GM12874 (cell line): ENCODE results near the gene GCC1.

Experiments
- TF ChIP-seq, protein P1 (sequence below): IDR thresholded peaks from 2 replicates; pipeline ENCODE4 v1.5.1; 2011; ENCODE audit warnings: low read depth, mild to moderate bottlenecking, control low read depth, low read length, moderate library complexity; ENCODE audit not compliant: insufficient read depth

GCC1 gene

DNA sequence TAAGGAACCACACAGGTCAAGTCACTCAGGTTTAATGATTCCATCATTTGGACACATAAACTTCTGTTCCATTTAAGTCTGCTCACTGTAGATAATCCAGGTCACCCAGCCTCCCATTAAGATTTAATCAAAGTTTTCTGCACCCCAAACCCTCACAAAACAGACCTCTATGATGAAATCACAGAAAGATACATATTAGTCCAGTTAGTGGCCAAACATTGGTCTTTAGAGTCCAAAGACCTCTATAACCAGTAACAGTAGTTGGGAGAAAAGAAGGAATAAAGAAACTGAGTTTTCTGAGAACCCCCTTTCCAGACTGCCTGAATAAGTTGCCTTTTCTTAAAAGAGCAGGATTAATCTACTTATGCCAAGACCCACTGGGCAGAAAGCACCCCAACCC, 4.8 kb downstream of the GCC1 start:
- TF ChIP-seq, protein P1, sequence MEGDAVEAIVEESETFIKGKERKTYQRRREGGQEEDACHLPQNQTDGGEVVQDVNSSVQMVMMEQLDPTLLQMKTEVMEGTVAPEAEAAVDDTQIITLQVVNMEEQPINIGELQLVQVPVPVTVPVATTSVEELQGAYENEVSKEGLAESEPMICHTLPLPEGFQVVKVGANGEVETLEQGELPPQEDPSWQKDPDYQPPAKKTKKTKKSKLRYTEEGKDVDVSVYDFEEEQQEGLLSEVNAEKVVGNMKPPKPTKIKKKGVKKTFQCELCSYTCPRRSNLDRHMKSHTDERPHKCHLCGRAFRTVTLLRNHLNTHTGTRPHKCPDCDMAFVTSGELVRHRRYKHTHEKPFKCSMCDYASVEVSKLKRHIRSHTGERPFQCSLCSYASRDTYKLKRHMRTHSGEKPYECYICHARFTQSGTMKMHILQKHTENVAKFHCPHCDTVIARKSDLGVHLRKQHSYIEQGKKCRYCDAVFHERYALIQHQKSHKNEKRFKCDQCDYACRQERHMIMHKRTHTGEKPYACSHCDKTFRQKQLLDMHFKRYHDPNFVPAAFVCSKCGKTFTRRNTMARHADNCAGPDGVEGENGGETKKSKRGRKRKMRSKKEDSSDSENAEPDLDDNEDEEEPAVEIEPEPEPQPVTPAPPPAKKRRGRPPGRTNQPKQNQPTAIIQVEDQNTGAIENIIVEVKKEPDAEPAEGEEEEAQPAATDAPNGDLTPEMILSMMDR: no peak

DNA sequence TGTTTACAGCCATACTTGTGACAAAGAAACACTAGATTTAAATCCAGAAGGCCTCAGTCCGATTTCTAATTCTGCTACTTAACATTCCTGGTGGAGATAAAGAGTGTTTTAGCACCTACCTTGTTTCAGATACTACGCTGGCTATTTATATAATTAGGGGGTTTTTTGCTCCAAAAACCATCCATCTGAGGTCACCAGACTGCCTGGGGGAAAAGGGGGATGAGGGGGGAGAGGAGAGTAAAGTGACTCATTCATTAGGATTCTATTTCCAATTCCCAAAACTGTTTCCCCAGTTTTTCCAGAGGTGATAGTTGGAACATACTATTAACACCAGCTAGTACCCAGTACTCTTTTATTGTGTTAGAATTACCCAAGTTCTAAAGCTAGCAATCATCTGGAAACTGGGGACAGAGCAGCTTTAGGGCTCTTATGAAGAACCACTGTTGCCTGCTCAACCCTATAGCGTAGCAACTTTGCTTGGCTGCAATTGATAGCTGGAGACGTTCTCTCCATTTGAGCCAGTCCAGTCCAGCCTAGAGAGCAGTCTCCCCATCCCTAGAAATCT, 6.6 kb downstream of the GCC1 start:
- TF ChIP-seq, protein P1: no peak

DNA sequence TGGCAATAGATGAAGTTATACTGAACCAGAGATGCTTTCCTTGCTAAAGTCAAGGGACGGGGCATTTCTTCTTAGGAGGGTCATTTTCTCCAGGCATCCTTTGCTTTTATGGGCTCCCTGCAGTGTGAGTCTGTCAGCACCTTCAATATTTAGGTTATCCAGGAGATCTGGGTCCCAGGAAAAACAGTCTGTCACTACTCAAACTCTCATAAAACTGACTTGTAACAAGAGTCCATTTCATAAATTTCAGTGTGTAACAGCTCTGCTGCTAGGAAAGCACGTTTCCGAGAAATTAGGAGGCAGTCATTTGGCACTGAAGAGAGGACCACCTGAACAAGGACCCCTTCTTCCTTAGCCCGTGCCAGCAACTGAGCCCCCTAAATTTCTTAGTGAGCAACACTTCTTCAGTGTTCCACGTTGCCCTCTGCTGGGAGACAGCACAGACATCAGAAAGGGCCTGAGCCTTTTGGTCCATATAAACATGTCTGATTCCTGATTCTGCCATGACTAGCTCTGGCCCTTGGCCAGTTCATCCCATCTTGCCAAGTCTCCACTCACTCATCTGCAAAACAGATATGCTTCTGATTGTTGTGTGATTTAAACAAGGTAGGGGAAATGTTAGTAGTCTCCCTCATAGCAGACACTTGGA, 7.2 kb downstream of the GCC1 start:
- TF ChIP-seq, protein P1: no peak

DNA sequence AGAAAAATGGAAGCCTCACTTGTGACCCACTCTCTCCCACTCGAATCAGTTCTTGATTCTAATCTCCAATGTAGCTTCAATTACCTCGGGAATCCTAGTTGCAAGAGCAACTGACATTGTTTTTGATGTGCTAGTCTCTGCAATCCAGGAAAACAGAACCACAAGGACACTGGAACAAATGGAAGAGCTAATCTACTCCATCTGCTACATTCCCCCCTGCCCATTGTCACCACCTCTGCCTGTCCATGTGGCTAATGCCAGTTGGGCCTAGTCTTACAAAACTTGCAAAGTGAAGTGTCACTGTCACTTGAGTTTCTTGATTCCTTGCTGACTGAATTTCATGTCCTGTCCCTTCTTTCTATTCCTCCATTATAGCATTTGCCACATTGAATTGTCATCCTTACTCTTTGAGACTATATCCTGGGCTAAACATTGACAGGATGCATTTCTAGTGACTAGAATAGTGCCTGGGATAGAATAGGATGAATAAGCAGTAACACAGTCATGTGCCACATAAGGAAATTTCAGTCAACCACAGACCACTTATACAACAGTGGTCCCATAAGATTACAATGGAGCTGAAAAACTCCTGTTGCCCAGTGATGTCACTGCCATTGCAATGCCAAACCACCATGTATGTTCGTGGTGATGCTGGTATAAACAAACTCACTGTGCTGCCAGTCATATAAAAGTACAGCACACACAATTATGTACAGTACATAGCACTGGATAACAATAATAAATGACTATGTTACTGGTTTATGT, 13.5 kb downstream of the GCC1 start:
- TF ChIP-seq, protein P1: no peak

DNA sequence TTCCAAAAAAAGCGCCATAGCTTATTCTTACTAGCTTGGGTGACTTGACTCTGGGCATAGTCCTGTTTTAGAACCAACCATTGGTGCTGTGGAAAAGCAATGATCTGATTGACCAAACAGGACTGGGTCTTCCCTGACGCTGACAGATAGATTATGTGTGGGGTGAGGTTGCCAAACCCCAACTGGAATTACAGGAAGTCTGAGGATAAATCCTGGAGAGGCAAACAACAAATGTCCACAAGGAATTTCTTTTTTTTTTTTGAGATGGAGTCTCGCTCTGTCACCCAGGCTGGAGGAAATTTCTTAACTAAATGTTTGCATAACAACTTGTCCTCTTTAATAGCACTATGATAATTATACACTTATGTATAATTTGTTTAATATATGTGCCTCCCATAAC, 19.2 kb downstream of the GCC1 start:
- TF ChIP-seq, protein P1: no peak

DNA sequence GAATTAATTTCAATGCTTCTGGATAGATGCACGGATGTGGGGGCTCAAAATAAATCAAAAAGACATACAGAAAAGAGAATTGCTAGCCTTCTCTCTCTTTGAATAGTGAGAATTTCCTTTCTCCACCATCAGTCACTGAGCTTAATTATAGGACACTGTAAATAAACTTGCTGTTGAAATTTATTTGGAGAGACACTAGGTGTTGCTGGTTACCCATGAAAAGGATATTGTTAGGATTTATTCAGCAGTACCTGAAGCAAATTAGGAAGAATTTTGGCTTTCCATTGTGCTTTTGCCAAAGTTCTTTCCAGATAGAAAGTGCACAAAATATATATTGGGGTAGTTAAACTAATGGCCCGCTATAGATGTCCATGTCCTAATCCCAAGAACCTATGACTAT, 27.6 kb downstream of the GCC1 start:
- TF ChIP-seq, protein P1: no peak

DNA sequence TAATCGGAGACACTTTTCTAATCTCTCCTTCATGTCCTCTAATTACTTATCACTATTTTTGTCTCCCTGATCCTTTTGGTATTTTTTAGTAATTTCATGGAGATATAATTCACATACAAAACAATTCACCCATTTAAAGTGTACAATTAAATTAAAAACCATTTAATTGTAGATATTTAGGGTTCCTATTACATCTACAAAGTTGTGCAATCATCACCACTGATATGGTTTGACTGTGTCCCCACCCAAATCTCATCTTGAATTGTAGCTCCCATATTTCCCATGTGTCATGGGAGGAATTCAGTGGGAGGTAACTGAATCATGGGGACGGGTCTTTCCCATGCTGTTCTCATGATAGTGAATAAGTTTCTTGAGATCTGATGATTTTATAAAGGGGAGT, 29.0 kb downstream of the GCC1 start:
- TF ChIP-seq, protein P1: no peak
